GM12874 (cell line): ENCODE measurements around the gene ANKRD35.

Experiments
- CTCF ChIP-seq: IDR thresholded peaks from 2 replicates; pipeline ENCODE4 v1.5.1; 2011; ENCODE audit warnings: low read depth, mild to moderate bottlenecking, control low read depth, low read length, moderate library complexity; ENCODE audit not compliant: insufficient read depth

The ANKRD35 gene

GRCh38 chr1:145885738-145886287 lies at the start of gene ANKRD35:
Gene ANKRD35 (minus strand): TSS chr1:145885866. CDS start chr1:145885758, 108 bp downstream.
- TF ChIP-seq CTCF: no peak

- no peak for TF ChIP-seq CTCF
Measured at GRCh38 chr1:145927916-145928643, 42.4 kb upstream of the ANKRD35 start.

GRCh38 chr1:145927063-145927886 lies 41.6 kb upstream of the ANKRD35 start, which contains the start of gene RBM8A:
Gene RBM8A (minus strand): TSS chr1:145927484. CDS start chr1:145927426, 58 bp downstream.
- peak; percentile 65 for TF ChIP-seq CTCF

- no peak for TF ChIP-seq CTCF
Measured at GRCh38 chr1:145926686-145927062, 41.0 kb upstream of the ANKRD35 start.

- no peak for TF ChIP-seq CTCF
Measured at GRCh38 chr1:145922266-145922665, 36.6 kb upstream of the ANKRD35 start.

GRCh38 chr1:145918992-145919939 lies 33.6 kb upstream of the ANKRD35 start:
- TF ChIP-seq CTCF: no peak
